ENCODE data around the gene APBB1. TPM values are rescaled to one million over a fixed set of nuclear protein-coding genes. Genes with fewer than 3 reads are reported as not detected.

APBB1 gene
- total RNA-seq (100 to 1,000 TPM in 3 of 5 experiments, 10 to 100 TPM in 2; 46.9 to 188 (median 154) TPM), polyA plus RNA-seq (100 to 1,000 TPM; 173 to 293 TPM), total RNA-seq (195 reads per million, percentile 93 among the genes with 10 or more reads in this experiment)

- H3K27ac ChIP-seq (ENCODE audit: low read depth, low read length) = peak within 1 kb of the TSS; percentile 92
- no peaks in the 10 kb centered on the region for H3K9me3 ChIP-seq (ENCODE audit: control insufficient read depth in 2 of 3, low read length in 3 of 3)
- Mint-ChIP-seq H3K27ac (peak within 1 kb of the TSS; percentile 47 to 92 (median 89)), H3K4me1 (peaks cover 2 to 18% (median 14%) of the 10 kb centered on the region in 7 donors), H3K9me3 (no peaks in the 10 kb centered on the region), H3K36me3 (peaks cover 0 to 4% (median 0%) of the 10 kb centered on the region in 5 donors), H3K27me3 (peaks cover 0 to 36% (median 11%) of the 10 kb centered on the region in 5 donors), H3K4me3 (peak within 1 kb of the TSS in 7 of 10 donors; percentile 78 to 92 (median 85))
- ATAC-seq (peak; percentile 89), DNase-seq (peak; percentile 71 to 87 (median 81))
- peaks cover 27 to 46% of the 10 kb centered on the region in 2 donors for H3K4me1 ChIP-seq (ENCODE audit: control insufficient read depth in 2 of 2, insufficient read depth in 2 of 2, low read length in 2 of 2)
- intact Hi-C loops (cut with micrococcal nuclease) = loop anchor here (1.0 to 10.0 kb wide), 9 partner anchors 17 to 326 kb away; partner anchors contain the start of genes ARFIP2 (in 2 of the 2), SMPD1 (in 2 of the 2) and TIMM10B (in 2 of the 2)
- peak within 1 kb of the TSS; percentile 79 for H3K4me3 ChIP-seq (ENCODE audit: low read length)
- ChIA-PET CTCF (interaction anchor here (0.6 to 4.9 kb wide), 10 partner anchors 11 to 168 kb away, joined by 3 to 30 read pairs (median 7); partner anchors contain the start of gene SMPD1), POLR2A (interaction anchor here (0.6 to 23.8 kb wide), 21 partner anchors 9 to 328 kb away, joined by 3 to 525 read pairs (median 5); partner anchors contain the start of genes ARFIP2, MRPL17, RRP8 and SMPD1)
- H3K27me3 ChIP-seq (ENCODE audit: control insufficient read depth in 2 of 2, insufficient read depth in 2 of 2, low read length in 2 of 2) = no peaks in the 10 kb centered on the region
- H3K36me3 ChIP-seq (ENCODE audit: control insufficient read depth in 2 of 3, insufficient read depth in 3 of 3, low read length in 3 of 3) = peaks cover 0 to 5% (median 0%) of the 10 kb centered on the region in 3 experiments
Measured at GRCh38 chr11:6419009-6419631, at the start of gene APBB1. Gene APBB1 (minus strand): TSS chr11:6419094. CDS start chr11:6411347, 7,747 bp downstream.

- Histone ChIP-seq H3K36me3 (ENCODE audit: control insufficient read depth in 2 of 3, insufficient read depth in 3 of 3, low read length in 3 of 3) (peaks cover 0 to 46% (median 0%) of the 10 kb centered on the region in 3 experiments), H3K27ac (ENCODE audit: low read depth, low read length) (no peak overlapping the region), H3K4me3 (ENCODE audit: low read length) (no peak overlapping the region), H3K9me3 (ENCODE audit: control insufficient read depth in 2 of 3, low read length in 3 of 3) (no peaks in the 10 kb centered on the region), H3K4me1 (ENCODE audit: control insufficient read depth in 2 of 2, insufficient read depth in 2 of 2, low read length in 2 of 2) (no peaks in the 10 kb centered on the region), H3K27me3 (ENCODE audit: control insufficient read depth in 2 of 2, insufficient read depth in 2 of 2, low read length in 2 of 2) (no peaks in the 10 kb centered on the region)
- H3K9me3 Mint-ChIP-seq = no peaks in the 10 kb centered on the region
- H3K27ac Mint-ChIP-seq = no peak overlapping the region
- peaks cover 0 to 39% (median 23%) of the 10 kb centered on the region in 5 donors for H3K36me3 Mint-ChIP-seq
- ATAC-seq (no peak), DNase-seq (no peak)
- peaks cover 0 to 2% (median 0%) of the 10 kb centered on the region in 7 donors for H3K4me1 Mint-ChIP-seq
- H3K4me3 Mint-ChIP-seq = no peak overlapping the region
- intact Hi-C loops (cut with micrococcal nuclease) = no loop called here
- CTCF ChIA-PET = interaction anchor here (1.1 kb wide), 1 partner anchor 15 kb away, joined by 3 read pairs; no protein-coding TSS in a partner anchor
- POLR2A ChIA-PET = no interaction called here
- no peaks in the 10 kb centered on the region for H3K27me3 Mint-ChIP-seq
Measured at GRCh38 chr11:6459099-6459450, 40.2 kb upstream of the APBB1 start.

- POLR2A ChIA-PET = no interaction called here
- no peak overlapping the region for H3K4me3 Mint-ChIP-seq
- H3K9me3 Mint-ChIP-seq = no peaks in the 10 kb centered on the region
- peaks cover 0 to 34% (median 18%) of the 10 kb centered on the region in 5 donors for H3K36me3 Mint-ChIP-seq
- intact Hi-C loops (cut with micrococcal nuclease) = no loop called here
- DNase-seq (no peak), ATAC-seq (no peak)
- CTCF ChIA-PET = interaction anchor here (1.1 kb wide), 1 partner anchor 15 kb away, joined by 3 read pairs; no protein-coding TSS in a partner anchor
- H3K36me3 ChIP-seq (ENCODE audit: control insufficient read depth in 2 of 3, insufficient read depth in 3 of 3, low read length in 3 of 3) = peaks cover 0 to 41% (median 0%) of the 10 kb centered on the region in 3 experiments
- no peaks in the 10 kb centered on the region for H3K27me3 ChIP-seq (ENCODE audit: control insufficient read depth in 2 of 2, insufficient read depth in 2 of 2, low read length in 2 of 2)
- no peak overlapping the region for H3K27ac ChIP-seq (ENCODE audit: low read depth, low read length)
- no peak overlapping the region for H3K4me3 ChIP-seq (ENCODE audit: low read length)
- H3K27ac Mint-ChIP-seq = no peak overlapping the region
- no peaks in the 10 kb centered on the region for H3K4me1 ChIP-seq (ENCODE audit: control insufficient read depth in 2 of 2, insufficient read depth in 2 of 2, low read length in 2 of 2)
- no peaks in the 10 kb centered on the region for H3K9me3 ChIP-seq (ENCODE audit: control insufficient read depth in 2 of 3, low read length in 3 of 3)
- H3K27me3 Mint-ChIP-seq = no peaks in the 10 kb centered on the region
- H3K4me1 Mint-ChIP-seq = peaks cover 0 to 2% (median 0%) of the 10 kb centered on the region in 7 donors
Measured at GRCh38 chr11:6458352-6459098, 39.6 kb upstream of the APBB1 start.

GRCh38 chr11:6457581-6458320 is 38.9 kb upstream of the APBB1 start:
- peaks cover 0 to 42% (median 0%) of the 10 kb centered on the region in 3 experiments for H3K36me3 ChIP-seq (ENCODE audit: control insufficient read depth in 2 of 3, insufficient read depth in 3 of 3, low read length in 3 of 3)
- no peak overlapping the region for H3K4me3 ChIP-seq (ENCODE audit: low read length)
- no peak for DNase-seq
- no peak overlapping the region for H3K27ac Mint-ChIP-seq
- no peaks in the 10 kb centered on the region for H3K27me3 ChIP-seq (ENCODE audit: control insufficient read depth in 2 of 2, insufficient read depth in 2 of 2, low read length in 2 of 2)
- no peaks in the 10 kb centered on the region for H3K4me1 Mint-ChIP-seq
- no peak overlapping the region for H3K27ac ChIP-seq (ENCODE audit: low read depth, low read length)
- H3K9me3 Mint-ChIP-seq = no peaks in the 10 kb centered on the region
- peaks cover 0 to 37% (median 14%) of the 10 kb centered on the region in 5 donors for H3K36me3 Mint-ChIP-seq
- H3K4me1 ChIP-seq (ENCODE audit: control insufficient read depth in 2 of 2, insufficient read depth in 2 of 2, low read length in 2 of 2) = no peaks in the 10 kb centered on the region
- H3K27me3 Mint-ChIP-seq = no peaks in the 10 kb centered on the region
- CTCF ChIA-PET = no interaction called here
- no peak for ATAC-seq
- intact Hi-C loops (cut with micrococcal nuclease) = no loop called here
- no peak overlapping the region for H3K4me3 Mint-ChIP-seq
- no peaks in the 10 kb centered on the region for H3K9me3 ChIP-seq (ENCODE audit: control insufficient read depth in 2 of 3, low read length in 3 of 3)
- POLR2A ChIA-PET = no interaction called here

GRCh38 chr11:6456361-6457073 is 37.6 kb upstream of the APBB1 start:
- ChIA-PET CTCF (interaction anchor here (2.3 kb wide), 1 partner anchor 78 kb away, joined by 11 read pairs; no protein-coding TSS in a partner anchor), POLR2A (no interaction called here)
- no peaks in the 10 kb centered on the region for H3K4me1 ChIP-seq (ENCODE audit: control insufficient read depth in 2 of 2, insufficient read depth in 2 of 2, low read length in 2 of 2)
- H3K4me3 ChIP-seq (ENCODE audit: low read length) = no peak overlapping the region
- H3K27me3 ChIP-seq (ENCODE audit: control insufficient read depth in 2 of 2, insufficient read depth in 2 of 2, low read length in 2 of 2) = no peaks in the 10 kb centered on the region
- ATAC-seq = peak; percentile 22
- DNase-seq = no peak
- H3K27ac Mint-ChIP-seq = no peak overlapping the region
- intact Hi-C loops (cut with micrococcal nuclease) = no loop called here
- H3K36me3 Mint-ChIP-seq = peaks cover 0 to 36% (median 17%) of the 10 kb centered on the region in 5 donors
- H3K4me3 Mint-ChIP-seq = no peak overlapping the region
- H3K27me3 Mint-ChIP-seq = no peaks in the 10 kb centered on the region
- no peaks in the 10 kb centered on the region for H3K4me1 Mint-ChIP-seq
- peaks cover 0 to 44% (median 0%) of the 10 kb centered on the region in 3 experiments for H3K36me3 ChIP-seq (ENCODE audit: control insufficient read depth in 2 of 3, insufficient read depth in 3 of 3, low read length in 3 of 3)
- H3K27ac ChIP-seq (ENCODE audit: low read depth, low read length) = no peak overlapping the region
- H3K9me3 Mint-ChIP-seq = no peaks in the 10 kb centered on the region
- no peaks in the 10 kb centered on the region for H3K9me3 ChIP-seq (ENCODE audit: control insufficient read depth in 2 of 3, low read length in 3 of 3)

All from naive thymus-derived CD4-positive, alpha-beta T cell (primary cell).